Transverse colon (tissue), 3 donors: ENCODE data around the gene EGFR.

ENCODE experiments used
- CTCF ChIP-seq, 5 experiments: fragments of 200-600 bp in 3 of 5; fragments of 450-650 bp in 2 of 5; sonication (generic) in 3 of 5; IDR thresholded peaks; 1 replicate in 2 of 5; 2 replicates in 3 of 5; pipeline ENCODE4 v1.5.1; 2016 to 2017; ENCODE audit warnings: antibody characterized with exemption in 5 of 5, inconsistent platforms in 3 of 5, mild to moderate bottlenecking in 2 of 5, moderate library complexity in 1 of 5
- EP300 ChIP-seq: sonication (generic); formaldehyde crosslinking; IDR thresholded peaks from one replicate; pipeline ENCODE4 v1.6.1; 2017; ENCODE audit warnings: antibody characterized with exemption, low read depth
- POLR2A ChIP-seq: fragments of 450-650 bp; IDR thresholded peaks from one replicate; pipeline ENCODE4 v1.6.1; 2016; ENCODE audit warnings: antibody characterized with exemption, mild to moderate bottlenecking, moderate library complexity

- TF ChIP-seq POLR2A: no peak
- TF ChIP-seq EP300: no peak
- TF ChIP-seq CTCF (IDR thresholded peaks at IDR 0.05): no peak
Measured at GRCh38 chr7:54992871-54993475, 25.8 kb upstream of the EGFR start.
